Muscle layer of colon (tissue), 2 donors: Measurements from ENCODE around the gene BLVRA.
"Not testable (repeated sequence)": the region's sequence is repeated elsewhere in the genome, so short reads cannot be mapped to it uniquely, and the experiment has no call there.

Experiments
- H3K27ac ChIP-seq: one replicate; pipeline ENCODE4 v1.7.0; 2013; ENCODE audit warnings: low read depth, mild to moderate bottlenecking, low read length, moderate library complexity
- H3K27me3 ChIP-seq, 2 donors: one replicate each; pipeline ENCODE4 v1.7.0; 2013; ENCODE audit warnings: low read length in 2 of 2, mild to moderate bottlenecking in 2 of 2; ENCODE audit not compliant: insufficient read depth in 2 of 2, control insufficient read depth in 1 of 2
- H3K36me3 ChIP-seq: one replicate; pipeline ENCODE4 v1.7.0; 2013; ENCODE audit warnings: mild to moderate bottlenecking, low read length; ENCODE audit not compliant: insufficient read depth
- H3K4me1 ChIP-seq: one replicate; pipeline ENCODE4 v1.7.0; 2013; ENCODE audit warnings: mild to moderate bottlenecking, low read length; ENCODE audit not compliant: insufficient read depth
- H3K4me3 ChIP-seq, 2 donors: one replicate each; pipeline ENCODE4 v1.7.0; 2013; ENCODE audit warnings: low read length in 2 of 2, low read depth in 1 of 2, mild to moderate bottlenecking in 1 of 2, moderate library complexity in 1 of 2
- H3K9ac ChIP-seq: one replicate; pipeline ENCODE4 v1.7.0; 2013; ENCODE audit warnings: low read length
- H3K9me3 ChIP-seq: one replicate; pipeline ENCODE4 v1.7.0; 2013; ENCODE audit warnings: mild to moderate bottlenecking, low read length
- donor health status: abdominal sarcoma.
- donor health status: Adenocarcinoma of cecum.

The BLVRA gene

GRCh38 chr7:43775255-43775654 lies 16.8 kb downstream of the BLVRA start:
- H3K27ac ChIP-seq, H3K9me3 ChIP-seq, H3K9ac ChIP-seq, H3K4me3 ChIP-seq, H3K27me3 ChIP-seq, H3K4me1 ChIP-seq: not testable (repeated sequence)
- H3K36me3 ChIP-seq = peaks cover 26% of the 10 kb centered on the region

DNA sequence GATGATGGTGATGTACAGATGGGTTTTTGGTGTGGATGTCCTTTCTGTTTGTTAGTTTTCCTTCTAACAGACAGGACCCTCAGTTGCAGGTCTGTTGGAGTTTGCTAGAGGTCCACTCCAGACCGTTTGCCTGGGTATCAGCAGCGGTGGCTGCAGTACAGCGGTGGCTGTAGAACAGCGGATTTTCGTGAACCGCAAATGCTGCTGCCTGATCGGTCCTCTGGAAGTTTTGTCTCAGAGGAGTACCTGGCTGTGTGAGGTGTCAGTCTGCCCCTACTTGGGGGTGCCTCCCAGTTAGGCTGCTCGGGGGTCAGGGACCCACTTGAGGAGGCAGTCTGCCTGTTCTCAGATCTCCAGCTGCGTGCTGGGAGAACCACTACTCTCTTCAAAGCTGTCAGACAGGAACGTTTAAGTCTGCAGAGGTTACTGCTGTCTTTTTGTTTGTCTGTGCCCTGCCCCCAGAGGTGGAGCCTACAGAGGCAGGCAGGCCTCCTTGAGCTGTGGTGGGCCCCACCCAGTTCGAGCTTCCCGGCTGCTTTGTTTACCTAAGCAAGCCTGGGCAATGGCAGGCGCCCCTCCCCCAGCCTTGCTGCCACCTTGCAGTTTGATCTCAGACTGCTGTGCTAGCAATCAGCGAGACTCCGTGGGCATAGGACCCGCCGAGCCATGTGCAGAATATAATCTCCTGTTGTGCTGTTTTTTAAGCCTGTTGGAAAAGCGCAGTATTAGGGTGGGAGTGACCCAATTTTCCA lies 20.0 kb downstream of the BLVRA start:
- not testable (repeated sequence) for H3K27me3 ChIP-seq, H3K9ac ChIP-seq, H3K9me3 ChIP-seq, H3K36me3 ChIP-seq, H3K4me3 ChIP-seq, H3K27ac ChIP-seq
- peaks cover 23% of the 10 kb centered on the region for H3K4me1 ChIP-seq

GRCh38 chr7:43779045-43779812 lies 20.7 kb downstream of the BLVRA start:
- no peak overlapping the region for H3K4me3 ChIP-seq
- H3K36me3 ChIP-seq = peaks cover 7% of the 10 kb centered on the region
- peaks cover 31% of the 10 kb centered on the region for H3K4me1 ChIP-seq
- H3K27ac ChIP-seq = no peak overlapping the region
- no peaks in the 10 kb centered on the region for H3K9me3 ChIP-seq
- H3K9ac ChIP-seq = no peak overlapping the region
- no peaks in the 10 kb centered on the region for H3K27me3 ChIP-seq

DNA sequence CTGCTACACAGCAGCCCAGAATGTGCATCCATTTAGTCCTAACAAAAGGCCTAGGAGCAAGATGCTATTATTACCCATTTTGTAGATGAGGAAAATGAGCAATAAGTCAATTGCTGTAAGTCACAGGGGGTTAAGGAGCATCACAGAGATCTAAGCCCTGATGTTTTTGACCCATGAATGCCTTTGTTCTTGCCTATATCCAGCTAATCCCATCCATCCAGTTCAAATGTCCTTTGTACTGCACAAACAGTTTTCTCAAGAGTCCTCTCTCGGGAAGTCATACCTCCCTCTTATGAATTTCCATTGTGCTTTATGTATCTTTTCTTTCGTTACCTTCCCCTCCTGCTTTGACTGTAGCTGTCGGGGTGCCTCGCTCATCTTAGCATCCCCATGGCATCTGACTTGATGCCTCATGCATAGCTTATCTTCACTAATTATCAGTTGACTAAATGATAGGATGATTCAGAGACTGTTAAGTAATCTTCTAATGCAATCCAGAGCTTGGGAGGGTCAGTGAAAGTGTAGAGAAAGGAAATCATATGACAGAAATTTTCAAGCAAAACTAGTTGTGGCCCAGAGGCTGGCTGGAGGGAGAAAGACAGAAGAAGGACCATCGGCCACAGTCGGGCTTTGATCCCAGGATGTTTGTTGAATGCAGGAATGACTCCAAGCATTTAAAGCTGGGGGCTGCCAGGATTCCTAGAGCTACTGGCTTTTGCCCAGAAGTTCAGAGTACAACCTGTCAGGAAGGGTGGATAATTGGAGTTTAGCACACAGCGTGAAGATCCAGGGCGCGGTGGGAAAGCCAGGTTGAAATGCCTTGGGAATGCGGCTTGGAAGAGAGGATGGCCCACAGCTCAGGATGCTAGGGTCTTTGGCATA lies 23.5 kb downstream of the BLVRA start:
- no peaks in the 10 kb centered on the region for H3K9me3 ChIP-seq
- no peak overlapping the region for H3K4me3 ChIP-seq
- H3K4me1 ChIP-seq = peaks cover 54% of the 10 kb centered on the region
- no peak overlapping the region for H3K9ac ChIP-seq
- H3K27ac ChIP-seq = no peak overlapping the region
- peaks cover 7% of the 10 kb centered on the region for H3K36me3 ChIP-seq
- no peaks in the 10 kb centered on the region for H3K27me3 ChIP-seq

- no peak overlapping the region for H3K27ac ChIP-seq
- H3K36me3 ChIP-seq = peaks cover 8% of the 10 kb centered on the region
- H3K4me1 ChIP-seq = peaks cover 54% of the 10 kb centered on the region
- no peak overlapping the region for H3K4me3 ChIP-seq
- H3K9ac ChIP-seq = no peak overlapping the region
- H3K9me3 ChIP-seq = no peaks in the 10 kb centered on the region
- no peaks in the 10 kb centered on the region for H3K27me3 ChIP-seq
Measured at GRCh38 chr7:43782768-43783555, 24.5 kb downstream of the BLVRA start.

- Histone ChIP-seq H3K27me3 (no peaks in the 10 kb centered on the region), H3K9ac (no peak overlapping the region), H3K4me3 (no peak overlapping the region), H3K36me3 (peaks cover 16% of the 10 kb centered on the region), H3K27ac (no peak overlapping the region), H3K4me1 (peaks cover 54% of the 10 kb centered on the region), H3K9me3 (no peaks in the 10 kb centered on the region)
Measured at GRCh38 chr7:43784030-43784584, 25.6 kb downstream of the BLVRA start.

DNA sequence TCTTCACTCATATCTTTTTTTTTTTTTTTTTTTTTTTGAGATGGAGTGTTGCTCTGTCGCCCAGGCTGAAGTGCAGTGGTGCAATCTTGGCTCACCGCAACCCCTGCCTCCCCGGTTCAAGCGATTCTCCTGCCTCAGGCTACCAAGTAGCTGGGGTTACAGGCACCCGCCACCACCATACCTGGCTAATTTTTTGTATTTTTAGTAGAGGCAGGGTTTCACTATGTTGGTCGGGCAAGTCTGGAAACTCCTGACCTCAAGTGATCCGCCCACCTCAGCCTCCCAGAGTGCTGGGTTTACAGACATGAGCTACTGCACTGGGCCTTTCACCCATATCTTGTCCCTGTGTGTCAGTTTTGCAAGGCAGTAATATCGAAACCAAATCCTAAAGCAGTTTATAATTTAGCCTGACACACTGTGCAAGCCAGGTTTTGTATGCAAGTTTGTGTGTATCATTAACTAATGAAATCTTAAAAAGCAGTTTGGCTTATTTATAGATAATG lies 26.2 kb downstream of the BLVRA start:
- not testable (repeated sequence) for H3K27me3 ChIP-seq, H3K4me3 ChIP-seq, H3K9ac ChIP-seq, H3K9me3 ChIP-seq
- Histone ChIP-seq H3K36me3 (peaks cover 21% of the 10 kb centered on the region), H3K4me1 (peaks cover 59% of the 10 kb centered on the region), H3K27ac (peak overlapping the region; percentile 35)

DNA sequence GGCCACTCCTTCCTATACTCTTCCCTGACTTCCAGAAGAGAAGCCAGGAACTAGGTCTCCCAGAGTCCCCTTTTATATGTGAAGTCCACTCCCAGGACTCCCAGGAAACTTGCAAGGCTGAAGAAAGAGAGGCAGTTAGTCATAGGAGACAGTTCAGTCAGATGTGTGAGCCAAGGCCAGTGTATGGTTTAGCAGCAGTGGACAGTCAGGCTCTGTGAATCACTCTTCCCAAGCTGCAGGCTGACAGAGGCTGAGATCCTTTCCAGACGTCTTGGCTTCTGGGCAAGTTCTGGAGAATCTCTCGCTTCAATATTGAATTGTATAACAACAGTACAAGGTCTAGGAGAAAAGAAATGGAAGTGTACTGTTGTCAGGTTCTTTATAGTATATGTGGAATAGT lies 26.9 kb downstream of the BLVRA start:
- Histone ChIP-seq H3K36me3 (peaks cover 17% of the 10 kb centered on the region), H3K27me3 (no peaks in the 10 kb centered on the region), H3K4me3 (no peak overlapping the region), H3K9me3 (no peaks in the 10 kb centered on the region), H3K9ac (no peak overlapping the region), H3K4me1 (peaks cover 60% of the 10 kb centered on the region), H3K27ac (peak overlapping the region; percentile 35)

DNA sequence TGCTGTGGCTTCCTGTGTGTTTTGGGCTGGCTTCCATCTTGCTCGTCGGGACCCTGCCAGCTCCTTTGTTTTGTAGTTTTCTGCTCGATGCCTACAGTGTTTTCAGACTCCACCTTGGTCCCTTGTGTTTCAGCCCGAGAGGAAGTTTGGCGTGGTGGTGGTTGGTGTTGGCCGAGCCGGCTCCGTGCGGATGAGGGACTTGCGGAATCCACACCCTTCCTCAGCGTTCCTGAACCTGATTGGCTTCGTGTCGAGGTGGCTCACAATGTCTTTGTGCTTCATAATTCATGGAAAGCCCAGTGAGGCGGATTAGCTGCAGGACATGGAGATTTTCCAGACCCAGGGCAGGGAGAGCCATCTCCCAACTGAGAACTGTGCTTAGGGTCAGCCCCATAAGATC lies 29.3 kb downstream of the BLVRA start:
- Histone ChIP-seq H3K4me3 (no peak overlapping the region), H3K27ac (no peak overlapping the region), H3K4me1 (peaks cover 62% of the 10 kb centered on the region), H3K9me3 (no peaks in the 10 kb centered on the region), H3K27me3 (no peaks in the 10 kb centered on the region), H3K9ac (no peak overlapping the region), H3K36me3 (peaks cover 32% of the 10 kb centered on the region)

- peaks cover 40% of the 10 kb centered on the region for H3K4me1 ChIP-seq
- no peak overlapping the region for H3K9ac ChIP-seq
- H3K4me3 ChIP-seq = no peak overlapping the region
- H3K27ac ChIP-seq = no peak overlapping the region
- H3K27me3 ChIP-seq = no peaks in the 10 kb centered on the region
- H3K9me3 ChIP-seq = no peaks in the 10 kb centered on the region
- H3K36me3 ChIP-seq = peaks cover 41% of the 10 kb centered on the region
Measured at GRCh38 chr7:43790006-43790405, 31.5 kb downstream of the BLVRA start.
